K562 (cell line): ENCODE data around the gene ELMOD2. TPM values are rescaled to one million over a fixed set of nuclear protein-coding genes. Genes with fewer than 3 reads are reported as not detected.
A peak's percentile ranks its signal among the peaks of the same experiment; 100 is the strongest.

ENCODE experiments used
- BCOR ChIP-seq: fragments of 450-650 bp; IDR thresholded peaks from 2 replicates; pipeline ENCODE4 v1.6.1; 2016
- CREB3 ChIP-seq: fragments of 450-650 bp; conservative IDR thresholded peaks from 2 replicates; pipeline ENCODE4 v1.6.1; 2016; ENCODE audit warnings: missing genetic modification characterization, low read depth, mild to moderate bottlenecking, missing compliant biosample characterization, moderate library complexity
- CREM ChIP-seq: IDR thresholded peaks from 2 replicates; pipeline ENCODE4 v1.6.1; 2014; ENCODE audit warnings: antibody characterized with exemption, low read depth
- ETV1 ChIP-seq: fragments of 450-650 bp; conservative IDR thresholded peaks from 2 replicates; pipeline ENCODE4 v1.6.1; 2016; ENCODE audit warnings: missing genetic modification characterization, control low read depth, low read depth, missing compliant biosample characterization
- FOXA1 ChIP-seq: fragments of 450-650 bp; IDR thresholded peaks from 2 replicates; pipeline ENCODE4 v1.6.1; 2016; ENCODE audit warnings: mild to moderate bottlenecking, borderline replicate concordance
- GTF2A2 ChIP-seq: IDR thresholded peaks from 2 replicates; pipeline ENCODE4 v1.6.1; 2016; ENCODE audit warnings: mild to moderate bottlenecking, missing genetic modification characterization, missing compliant biosample characterization
- NFE2 ChIP-seq: IDR thresholded peaks from 2 replicates; pipeline ENCODE4 v1.6.1; 2014; ENCODE audit warnings: antibody characterized with exemption, low read depth
- NKRF ChIP-seq: fragments of 450-650 bp; IDR thresholded peaks from 2 replicates; pipeline ENCODE4 v1.6.1; 2016; ENCODE audit warnings: borderline replicate concordance
- NRF1 ChIP-seq, 2 experiments: fragments of 450-650 bp; IDR thresholded peaks in 1 of 2; conservative IDR thresholded peaks in 1 of 2; 2 replicates each; pipeline ENCODE4 v1.6.1; 2014; ENCODE audit warnings: mild to moderate bottlenecking in 2 of 2
- PHB2 ChIP-seq: fragments of 450-650 bp; IDR thresholded peaks from 2 replicates; pipeline ENCODE4 v1.6.1; 2017; ENCODE audit warnings: low read depth
- PTBP1 ChIP-seq: fragments of 200-400 bp; formaldehyde crosslinking; IDR thresholded peaks from 2 replicates; pipeline ENCODE4 v1.6.1; 2017; ENCODE audit warnings: low read depth, low read length
- RBFOX2 ChIP-seq: fragments of 200-400 bp; formaldehyde crosslinking; IDR thresholded peaks from 2 replicates; pipeline ENCODE4 v1.6.1; 2017; ENCODE audit warnings: low read depth, mild to moderate bottlenecking, low read length, moderate library complexity
- TBL1XR1 ChIP-seq, 2 experiments: IDR thresholded peaks; 2 replicates each; pipeline ENCODE4 v1.6.1; 2012; ENCODE audit warnings: improper control_type of control experiment in 2 of 2, low read length in 2 of 2, mild to moderate bottlenecking in 1 of 2
- ZNF121 ChIP-seq: sonication (generic); formaldehyde crosslinking; conservative IDR thresholded peaks from 2 replicates; pipeline ENCODE4 v1.8.0; 2022; ENCODE audit warnings: missing genetic modification reagents
- ZNF280A ChIP-seq: fragments of 450-650 bp; IDR thresholded peaks from 2 replicates; pipeline ENCODE4 v1.6.1; 2018; ENCODE audit warnings: mild to moderate bottlenecking, low read depth; ENCODE audit not compliant: partially characterized antibody
- ZNF436 ChIP-seq: fragments of 250-450, 450-650 bp; sonication (Bioruptor Pico); formaldehyde crosslinking; IDR thresholded peaks from 2 replicates; pipeline ENCODE4 v1.7.0; 2020; ENCODE audit warnings: mild to moderate bottlenecking
- ZNF445 ChIP-seq: fragments of 250-450 bp; sonication (Bioruptor Pico); IDR thresholded peaks from 2 replicates; pipeline ENCODE4 v1.4.0; 2020; ENCODE audit warnings: low read depth, mild to moderate bottlenecking, moderate library complexity
- ZNF561 ChIP-seq: fragments of 450-650 bp; formaldehyde crosslinking; conservative IDR thresholded peaks from 2 replicates; pipeline ENCODE4 v1.4.0; 2020; ENCODE audit warnings: mild to moderate bottlenecking, moderate library complexity
- ZNF699 ChIP-seq: fragments of 250-450 bp; sonication (Bioruptor Pico); IDR thresholded peaks from 2 replicates; pipeline ENCODE4 v1.8.0; 2021; ENCODE audit warnings: mild to moderate bottlenecking, moderate library complexity; ENCODE audit not compliant: insufficient replicate concordance
- ZSCAN29 ChIP-seq: fragments of 450-650 bp; IDR thresholded peaks from 2 replicates; pipeline ENCODE4 v1.6.1; 2017
- polyA plus RNA-seq, 8 experiments: library from polyadenylated mRNA; depleted of rRNA in 4 of 8; stranded (reverse) in 5 of 8; unstranded in 3 of 8; fragments of >200 nt; fragmentation: Nextera tagmentation in 2 of 8; fragmentation: Illumina TruSeq in 1 of 8; extraction: Ambion mirVana in 2 of 8; extraction: Trizol in 1 of 8; gene quantifications; 2 replicates each; pipeline versions ENCODE4 v1.2.1 to v1.2.3, GENCODE V29; 2011 to 2014; ENCODE audit warnings: inconsistent platforms in 1 of 8, missing spikeins in 1 of 8
- total RNA-seq, 7 experiments: library from RNA; depleted of rRNA in 6 of 7; stranded (reverse); fragments of >200 nt in 6 of 7; fragmentation: Illumina TruSeq in 2 of 7; extraction: Trizol in 2 of 7; gene quantifications; 2 replicates each; pipeline versions ENCODE4 v1.2.1 to v1.2.3, GENCODE V29; 2011 to 2021; ENCODE audit warnings: low replicate concordance in 1 of 7
- TF ChIP-seq, protein P1 (sequence below), 2 experiments: fragments of 200-800 bp in 1 of 2; sonication (Bioruptor generic) in 1 of 2; sonication (generic) in 1 of 2; formaldehyde crosslinking in 1 of 2; IDR thresholded peaks in 1 of 2; conservative IDR thresholded peaks in 1 of 2; 2 replicates each; pipeline versions ENCODE4 v1.5.0 to v1.6.1; 2016 to 2020; ENCODE audit warnings: missing compliant biosample characterization in 1 of 2, missing genetic modification characterization in 1 of 2, missing genetic modification reagents in 1 of 2
- TF ChIP-seq, protein P2 (sequence below): fragments of 250-450 bp; sonication (Bioruptor Pico); IDR thresholded peaks from 2 replicates; pipeline ENCODE4 v1.4.0; 2020; ENCODE audit warnings: borderline replicate concordance

The ELMOD2 gene
- total and polyA plus RNA-seq, 9 of the 15 experiments (the other 6 are each of a cell fraction or from before 2014, with no cell fraction given), result 11.0 to 23.3 (median 14.3) TPM

- TF ChIP-seq ZNF445 (CRISPR knock-in tag) (no peak), ZSCAN29 (no peak), ETV1 (tag) (no peak), PTBP1 (no peak), FOXA1 (no peak), ZNF280A (no peak), CREM (peak; percentile 60), GTF2A2 (no peak), RBFOX2 (no peak), ZNF436 (no peak), NFE2 (peak; percentile 20; the same call in 1 of the 2 replicates), ZNF121 (CRISPR knock-in tag) (no peak), ZNF561 (CRISPR knock-in tag) (no peak), PHB2 (0 out of 2 replicates have a peak, but pooled peaks have one; percentile 56), NKRF (no peak; the same call in 1 of the 2 replicates), CREB3 (no peak), BCOR (peak; percentile 66), NRF1 (conservative IDR thresholded peaks at IDR 0.05 in 1 of 2, IDR thresholded peaks at IDR 0.05 in 1 of 2) (no peak), ZNF699 (no peak), TBL1XR1 (IDR thresholded peaks at IDR 0.05; ENCODE audit: low read length in 2 of 2) (0 out of 4 replicates have a peak, but pooled peaks of 1 of the 2 experiments have one; percentile 69)
- TF ChIP-seq, protein P1, sequence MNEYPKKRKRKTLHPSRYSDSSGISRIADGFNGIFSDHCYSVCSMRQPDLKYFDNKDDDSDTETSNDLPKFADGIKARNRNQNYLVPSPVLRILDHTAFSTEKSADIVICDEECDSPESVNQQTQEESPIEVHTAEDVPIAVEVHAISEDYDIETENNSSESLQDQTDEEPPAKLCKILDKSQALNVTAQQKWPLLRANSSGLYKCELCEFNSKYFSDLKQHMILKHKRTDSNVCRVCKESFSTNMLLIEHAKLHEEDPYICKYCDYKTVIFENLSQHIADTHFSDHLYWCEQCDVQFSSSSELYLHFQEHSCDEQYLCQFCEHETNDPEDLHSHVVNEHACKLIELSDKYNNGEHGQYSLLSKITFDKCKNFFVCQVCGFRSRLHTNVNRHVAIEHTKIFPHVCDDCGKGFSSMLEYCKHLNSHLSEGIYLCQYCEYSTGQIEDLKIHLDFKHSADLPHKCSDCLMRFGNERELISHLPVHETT (CRISPR knock-in tag; conservative IDR thresholded peaks at IDR 0.05 in 1 of 2, IDR thresholded peaks at IDR 0.05 in 1 of 2), result 0 out of 4 replicates have a peak, but pooled peaks of 1 of the 2 experiments have one; percentile 19
- TF ChIP-seq, protein P2, sequence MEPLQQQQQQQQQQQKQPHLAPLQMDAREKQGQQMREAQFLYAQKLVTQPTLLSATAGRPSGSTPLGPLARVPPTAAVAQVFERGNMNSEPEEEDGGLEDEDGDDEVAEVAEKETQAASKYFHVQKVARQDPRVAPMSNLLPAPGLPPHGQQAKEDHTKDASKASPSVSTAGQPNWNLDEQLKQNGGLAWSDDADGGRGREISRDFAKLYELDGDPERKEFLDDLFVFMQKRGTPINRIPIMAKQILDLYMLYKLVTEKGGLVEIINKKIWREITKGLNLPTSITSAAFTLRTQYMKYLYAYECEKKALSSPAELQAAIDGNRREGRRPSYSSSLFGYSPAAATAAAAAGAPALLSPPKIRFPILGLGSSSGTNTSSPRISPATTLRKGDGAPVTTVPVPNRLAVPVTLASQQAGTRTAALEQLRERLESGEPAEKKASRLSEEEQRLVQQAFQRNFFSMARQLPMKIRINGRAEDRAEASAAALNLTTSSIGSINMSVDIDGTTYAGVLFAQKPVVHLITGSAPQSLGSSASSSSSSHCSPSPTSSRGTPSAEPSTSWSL (CRISPR knock-in tag), result no peak
Measured at GRCh38 chr4:140529434-140529833, 5.5 kb downstream of the ELMOD2 start (continued).
